ENCODE results near the gene C15orf40. TPM values are rescaled to one million over a fixed set of nuclear protein-coding genes. Genes with fewer than 3 reads are reported as not detected.
"Not testable (repeated sequence)": the region's sequence is repeated elsewhere in the genome, so short reads cannot be mapped to it uniquely, and the experiment has no call there.

The C15orf40 gene
- total RNA-seq, 4 donors from 2014 or later = 6.9 to 20.5 (median 9.4) TPM

GRCh38 chr15:83012076-83012426 lies 612 bp upstream of the C15orf40 start:
- H3K36me3 ChIP-seq = peaks cover 0 to 43% of the 10 kb centered on the region in 2 donors
- peaks cover 5 to 35% (median 15%) of the 10 kb centered on the region in 3 donors for H3K4me1 ChIP-seq
- no peaks in the 10 kb centered on the region for H3K27me3 ChIP-seq
- 44 to 57% methylated on average over 7 to 9 of the region's 9 CpGs for WGBS, 2 donors (ENCODE audit: low coverage in 1 of 2)
- H3K9me3 ChIP-seq = no peaks in the 10 kb centered on the region
- no peak for ATAC-seq
- peak overlapping the region in 3 of 4 donors; percentile 86 to 89 (median 88) for H3K27ac ChIP-seq
- peak overlapping the region; percentile 82 to 94 for H3K4me3 ChIP-seq
- TF ChIP-seq EP300 (IDR thresholded peaks at IDR 0.05) (no peak), CTCF (IDR thresholded peaks at IDR 0.05) (no peak), POLR2A (IDR thresholded peaks at IDR 0.05) (no peak), POLR2AphosphoS5 (IDR thresholded peaks at IDR 0.05) (no peak)

- peak; percentile 74 for ATAC-seq
- Histone ChIP-seq H3K4me3 (peak overlapping the region; percentile 82 to 94), H3K4me1 (peaks cover 5 to 35% (median 15%) of the 10 kb centered on the region in 3 donors), H3K27me3 (no peaks in the 10 kb centered on the region), H3K36me3 (peaks cover 0 to 43% of the 10 kb centered on the region in 2 donors), H3K27ac (peak overlapping the region; percentile 23 to 89 (median 87)), H3K9me3 (no peaks in the 10 kb centered on the region)
- peak; percentile 30 to 74 (median 72) for TF ChIP-seq CTCF (IDR thresholded peaks at IDR 0.05)
- no peak for TF ChIP-seq POLR2AphosphoS5 (IDR thresholded peaks at IDR 0.05)
- 8 to 9% methylated on average over 6 to 11 of the region's 15 CpGs for WGBS, 2 donors (ENCODE audit: low coverage in 1 of 2)
These were observed 649 bp downstream of the C15orf40 start for GRCh38 chr15:83010709-83011270.

- Histone ChIP-seq H3K36me3 (peaks cover 0 to 30% of the 10 kb centered on the region in 2 donors), H3K27ac (peak overlapping the region in 1 of 4 donors; percentile 39), H3K4me1 (peaks cover 0 to 12% (median 0%) of the 10 kb centered on the region in 3 donors)
- ATAC-seq, H3K27me3 ChIP-seq, H3K9me3 ChIP-seq, H3K4me3 ChIP-seq: not testable (repeated sequence)
- WGBS, 2 donors (ENCODE audit: low coverage in 1 of 2) = 50 to 94% methylated on average over 1 to 3 of the region's 3 CpGs
These were observed 10.8 kb downstream of the C15orf40 start for GRCh38 chr15:83000672-83001031.

GRCh38 chr15:82999905-83000671 lies 11.4 kb downstream of the C15orf40 start:
- WGBS, 2 donors (ENCODE audit: low coverage in 1 of 2) = 0 to 10% methylated on average over 1 to 2 of the region's 6 CpGs
- TF ChIP-seq CTCF (IDR thresholded peaks at IDR 0.05) (peak in 3 of 4 experiments; percentile 32 to 48 (median 40)), POLR2AphosphoS5 (IDR thresholded peaks at IDR 0.05) (no peak)
- H3K36me3 ChIP-seq = peaks cover 0 to 24% of the 10 kb centered on the region in 2 donors
- no peaks in the 10 kb centered on the region for H3K27me3 ChIP-seq
- H3K4me1 ChIP-seq = peaks cover 0 to 12% (median 0%) of the 10 kb centered on the region in 3 donors
- H3K4me3 ChIP-seq = peak overlapping the region; percentile 9 to 19
- no peaks in the 10 kb centered on the region for H3K9me3 ChIP-seq
- peak overlapping the region in 3 of 4 donors; percentile 39 to 54 (median 54) for H3K27ac ChIP-seq
- ATAC-seq = no peak

GRCh38 chr15:82999426-82999825 lies 12.0 kb downstream of the C15orf40 start:
- H3K27me3 ChIP-seq = no peaks in the 10 kb centered on the region
- no peaks in the 10 kb centered on the region for H3K9me3 ChIP-seq
- no peak overlapping the region for H3K4me3 ChIP-seq
- H3K27ac ChIP-seq = peak overlapping the region in 1 of 4 donors; percentile 39
- peaks cover 0 to 12% (median 0%) of the 10 kb centered on the region in 3 donors for H3K4me1 ChIP-seq
- WGBS, 2 donors (ENCODE audit: low coverage in 1 of 2) = 80 to 89% methylated on average over 4 to 6 of the region's 6 CpGs
- ATAC-seq = no peak
- peaks cover 0 to 18% of the 10 kb centered on the region in 2 donors for H3K36me3 ChIP-seq
- TF ChIP-seq CTCF (IDR thresholded peaks at IDR 0.05) (no peak), POLR2AphosphoS5 (IDR thresholded peaks at IDR 0.05) (no peak), POLR2A (IDR thresholded peaks at IDR 0.05) (no peak), EP300 (IDR thresholded peaks at IDR 0.05) (no peak)

Measured in gastroesophageal sphincter (tissue), 4 donors.